ENCODE results near the gene SRRM2. TPM values are rescaled to one million over a fixed set of nuclear protein-coding genes. Genes with fewer than 3 reads are reported as not detected.

The SRRM2 gene
- total RNA-seq (2021; ENCODE audit: unreplicated experiment): 617 TPM
- polyA plus RNA-seq (2012; ENCODE audit: insufficient read length): 618 TPM
- Bru-seq, nascent RNA: percentile 99 among the genes with signal in this experiment
- BruChase-seq, experiment 1, labeled RNA remaining after a 2-hour chase: percentile 100 among the genes with signal in this experiment
- BruChase-seq, experiment 2, labeled RNA remaining after a 6-hour chase: percentile 100 among the genes with signal in this experiment
- long read RNA-seq, transcript SRRM2-226 (4 exons, 461 nt): major isoform, 30 of 232 reads
- long read RNA-seq, partial matches to known transcripts: 110 of 232 reads
- long read RNA-seq, other reads (novel, unspliced or antisense): 87 of 232 reads

- peak; percentile 89 for DNase-seq (ENCODE audit: low read depth, low spot score)
- in situ Hi-C loops (cut with HindIII; ENCODE audit: low pct_unique_long_range_greater_than_20kb, low sequenced_read_pairs): no loop called here
- Histone ChIP-seq H3K4me3 (ENCODE audit: low read depth in 2 of 2, low read length in 2 of 2) (peak within 1 kb of the TSS; percentile 84 to 99), H3K27ac (ENCODE audit: low read length) (peak within 1 kb of the TSS; percentile 98), H3K4me1 (ENCODE audit: control insufficient read depth, insufficient read depth, low read length) (peaks cover 20% of the 10 kb centered on the region), H3K27me3 (ENCODE audit: control insufficient read depth, insufficient read depth, low read length) (no peaks in the 10 kb centered on the region), H3K9me3 (ENCODE audit: control insufficient read depth, insufficient read depth, low read depth, low read length) (no peaks in the 10 kb centered on the region), H3K36me3 (ENCODE audit: control insufficient read depth, insufficient read depth, low read length) (peaks cover 9% of the 10 kb centered on the region; the same call in 1 of the 2 replicates)
- intact Hi-C loops (cut with micrococcal nuclease; ENCODE audit: unreplicated experiment): no loop called here
- TF ChIP-seq POLR2AphosphoS5 (IDR thresholded peaks at IDR 0.05; ENCODE audit: low read depth, low read length): peak; percentile 59; the same call in 1 of the 2 replicates
- TF ChIP-seq SIN3A (IDR thresholded peaks at IDR 0.05; ENCODE audit: borderline replicate concordance, insufficient read depth, low read depth, low read length): no peak
- TF ChIP-seq REST (IDR thresholded peaks at IDR 0.05; ENCODE audit: insufficient read depth in 1 of 2, low read depth in 2 of 2, low read length in 1 of 2): 0 out of 4 replicates have a peak, but pooled peaks of 1 of the 2 experiments have one; percentile 58
- no TSS peak for BruUV-seq (replicated peaks)
- ATAC-seq: peak; percentile 94
- CTCF ChIA-PET: interaction anchor here (0.6 kb wide), 1 partner anchor 440 kb away, joined by 3 read pairs; no protein-coding TSS in a partner anchor
- POLR2A ChIA-PET: interaction anchor here (0.6 to 0.7 kb wide), 5 partner anchors 17 to 118 kb away, joined by 3 to 6 read pairs (median 5); no protein-coding TSS in a partner anchor
Measured at GRCh38 chr16:2752035-2752849, at the start of gene SRRM2. Gene SRRM2, plus strand, starts transcription at chr16:2752638. Its CDS starts 3,727 bp downstream, at chr16:2756365.

- Histone ChIP-seq H3K4me3 (ENCODE audit: low read depth in 2 of 2, low read length in 2 of 2) (no peak overlapping the region), H3K27ac (ENCODE audit: low read length) (no peak overlapping the region), H3K36me3 (ENCODE audit: control insufficient read depth, insufficient read depth, low read length) (no peaks in the 10 kb centered on the region; the same call in none of the 2 replicates), H3K9me3 (ENCODE audit: control insufficient read depth, insufficient read depth, low read depth, low read length) (no peaks in the 10 kb centered on the region), H3K4me1 (ENCODE audit: control insufficient read depth, insufficient read depth, low read length) (no peaks in the 10 kb centered on the region), H3K27me3 (ENCODE audit: control insufficient read depth, insufficient read depth, low read length) (no peaks in the 10 kb centered on the region)
- POLR2A ChIA-PET: no interaction called here
- ATAC-seq: no peak
- in situ Hi-C loops (cut with HindIII; ENCODE audit: low pct_unique_long_range_greater_than_20kb, low sequenced_read_pairs): no loop called here
- CTCF ChIA-PET: no interaction called here
- TF ChIP-seq SIN3A (IDR thresholded peaks at IDR 0.05; ENCODE audit: borderline replicate concordance, insufficient read depth, low read depth, low read length) (no peak), POLR2AphosphoS5 (IDR thresholded peaks at IDR 0.05; ENCODE audit: low read depth, low read length) (no peak), REST (IDR thresholded peaks at IDR 0.05; ENCODE audit: insufficient read depth in 1 of 2, low read depth in 2 of 2, low read length in 1 of 2) (no peak), TCF7L2 (IDR thresholded peaks at IDR 0.05; ENCODE audit: low read depth, low read length) (no peak), CTCF (IDR thresholded peaks at IDR 0.05) (no peak)
- intact Hi-C loops (cut with micrococcal nuclease; ENCODE audit: unreplicated experiment): no loop called here
- DNase-seq (ENCODE audit: low read depth, low spot score): no peak
- no TSS peak for BruUV-seq (replicated peaks)
Measured at GRCh38 chr16:2702871-2703745, 49.3 kb upstream of the SRRM2 start.

Measured in Panc1 (cell line).